Type B pancreatic cell (in vitro differentiated cells): ENCODE measurements around the gene C11orf42. TPM values are rescaled to one million over a fixed set of nuclear protein-coding genes. Genes with fewer than 3 reads are reported as not detected.

Experiments used
- DNase-seq: peaks from one replicate; pipeline ENCODE4 v3.0.0; 2021; ENCODE audit warnings: mixed read lengths; ENCODE audit not compliant: unreplicated experiment; ENCODE audit errors: extremely low spot score
- H3K27ac Mint-ChIP-seq: 2 replicates; pipeline ENCODE4 v1.8.0; 2021; ENCODE audit warnings: mild to moderate bottlenecking, mixed read lengths
- H3K27me3 Mint-ChIP-seq: 2 replicates; pipeline ENCODE4 v1.8.0; 2021; ENCODE audit warnings: mixed read lengths
- H3K36me3 Mint-ChIP-seq: 2 replicates; pipeline ENCODE4 v1.8.0; 2021; ENCODE audit warnings: mixed read lengths
- H3K4me1 Mint-ChIP-seq: one replicate; pipeline ENCODE4 v1.8.0; 2021; ENCODE audit warnings: mixed read lengths; ENCODE audit not compliant: unreplicated experiment
- H3K4me3 Mint-ChIP-seq: 2 replicates; pipeline ENCODE4 v1.8.0; 2021; ENCODE audit warnings: mild to moderate bottlenecking, mixed read lengths
- H3K9me3 Mint-ChIP-seq: 2 replicates; pipeline ENCODE4 v1.8.0; 2021; ENCODE audit warnings: mixed read lengths
- long read RNA-seq: library from polyadenylated mRNA; unstranded; transcript quantifications from one replicate; pipeline ENCODE4 v2.0.0, GENCODE V29; 2020
- total RNA-seq: library from RNA; stranded (reverse); gene quantifications from 2 replicates; pipeline ENCODE4 v1.2.1, GENCODE V29; 2021; ENCODE audit warnings: low replicate concordance
- TF ChIP-seq, protein P1 (sequence below): fragments of 200-600 bp; sonication (generic); conservative IDR thresholded peaks from 2 replicates; pipeline ENCODE4 v1.5.0; 2021; ENCODE audit warnings: antibody characterized with exemption, mild to moderate bottlenecking

C11orf42 gene
- total RNA-seq = not detected in 2 replicates
- long read RNA-seq = 0 reads

- Mint-ChIP-seq H3K4me3 (no peak within 1 kb of the TSS), H3K9me3 (no peaks in the 10 kb centered on the region), H3K4me1 (no peaks in the 10 kb centered on the region), H3K27ac (no peak within 1 kb of the TSS), H3K27me3 (no peaks in the 10 kb centered on the region), H3K36me3 (peaks cover 16% of the 10 kb centered on the region)
- TF ChIP-seq, protein P1, sequence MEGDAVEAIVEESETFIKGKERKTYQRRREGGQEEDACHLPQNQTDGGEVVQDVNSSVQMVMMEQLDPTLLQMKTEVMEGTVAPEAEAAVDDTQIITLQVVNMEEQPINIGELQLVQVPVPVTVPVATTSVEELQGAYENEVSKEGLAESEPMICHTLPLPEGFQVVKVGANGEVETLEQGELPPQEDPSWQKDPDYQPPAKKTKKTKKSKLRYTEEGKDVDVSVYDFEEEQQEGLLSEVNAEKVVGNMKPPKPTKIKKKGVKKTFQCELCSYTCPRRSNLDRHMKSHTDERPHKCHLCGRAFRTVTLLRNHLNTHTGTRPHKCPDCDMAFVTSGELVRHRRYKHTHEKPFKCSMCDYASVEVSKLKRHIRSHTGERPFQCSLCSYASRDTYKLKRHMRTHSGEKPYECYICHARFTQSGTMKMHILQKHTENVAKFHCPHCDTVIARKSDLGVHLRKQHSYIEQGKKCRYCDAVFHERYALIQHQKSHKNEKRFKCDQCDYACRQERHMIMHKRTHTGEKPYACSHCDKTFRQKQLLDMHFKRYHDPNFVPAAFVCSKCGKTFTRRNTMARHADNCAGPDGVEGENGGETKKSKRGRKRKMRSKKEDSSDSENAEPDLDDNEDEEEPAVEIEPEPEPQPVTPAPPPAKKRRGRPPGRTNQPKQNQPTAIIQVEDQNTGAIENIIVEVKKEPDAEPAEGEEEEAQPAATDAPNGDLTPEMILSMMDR = no peak
- no peak for DNase-seq
Measured at GRCh38 chr11:6205366-6205765, at the start of gene C11orf42. C11orf42 (plus strand) TSS chr11:6205557; CDS start chr11:6205616, 59 bp downstream.

- Mint-ChIP-seq H3K9me3 (no peaks in the 10 kb centered on the region), H3K4me3 (no peak overlapping the region), H3K36me3 (no peaks in the 10 kb centered on the region), H3K27me3 (no peaks in the 10 kb centered on the region), H3K27ac (no peak overlapping the region), H3K4me1 (no peaks in the 10 kb centered on the region)
- DNase-seq = no peak
- TF ChIP-seq, protein P1 = no peak
Measured at GRCh38 chr11:6156628-6157359, 48.6 kb upstream of the C11orf42 start.

DNA sequence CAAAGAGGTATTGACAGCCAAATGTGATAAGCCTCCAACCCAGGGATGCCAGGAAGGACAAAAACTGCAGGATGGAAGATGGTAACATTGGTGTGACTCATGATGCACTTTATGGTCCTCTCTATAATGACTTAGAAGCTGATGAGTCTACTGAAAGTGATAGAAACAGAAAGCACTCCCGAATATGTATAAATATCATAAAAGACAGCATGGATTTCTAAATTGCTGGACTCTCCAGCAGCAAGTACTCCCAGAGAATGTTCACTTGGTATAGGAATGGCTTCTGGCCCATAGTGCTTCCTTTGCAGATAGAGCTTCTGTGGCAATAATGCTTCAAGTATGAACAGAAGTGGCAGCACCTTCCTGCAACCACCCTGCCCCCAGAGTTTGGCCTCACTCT, 35.1 kb upstream of the C11orf42 start, which contains the start of gene OR52B2:
Gene OR52B2 (minus strand): TSS at position 101 of the 400 bp plus-strand sequence. CDS start 0 bp downstream, at position 101.
- no peaks in the 10 kb centered on the region for H3K9me3 Mint-ChIP-seq
- DNase-seq = no peak
- no peak within 1 kb of the TSS for H3K27ac Mint-ChIP-seq
- TF ChIP-seq, protein P1 = no peak
- no peak within 1 kb of the TSS for H3K4me3 Mint-ChIP-seq
- peaks cover 11% of the 10 kb centered on the region for H3K27me3 Mint-ChIP-seq
- no peaks in the 10 kb centered on the region for H3K4me1 Mint-ChIP-seq
- H3K36me3 Mint-ChIP-seq = no peaks in the 10 kb centered on the region

DNA sequence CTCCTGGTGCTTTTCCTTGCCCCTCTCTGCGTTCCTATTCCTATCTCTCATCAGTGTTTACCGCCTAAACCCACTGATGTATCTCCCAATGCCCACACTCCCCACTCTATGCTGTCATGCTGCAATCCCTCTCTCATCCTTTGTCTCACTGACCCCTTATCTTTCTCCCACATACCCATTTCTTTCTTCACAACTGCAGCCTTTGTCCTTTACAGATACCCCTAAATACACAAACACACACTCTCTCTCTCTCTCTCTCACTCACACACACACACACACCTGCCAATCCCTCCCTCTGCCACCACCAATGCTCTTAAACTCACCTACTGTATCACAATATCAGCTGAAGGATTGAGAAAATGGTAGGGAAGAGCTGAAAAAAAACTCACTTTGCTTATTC, 29.9 kb upstream of the C11orf42 start:
- no peaks in the 10 kb centered on the region for H3K36me3 Mint-ChIP-seq
- no peaks in the 10 kb centered on the region for H3K9me3 Mint-ChIP-seq
- H3K27me3 Mint-ChIP-seq = peaks cover 9% of the 10 kb centered on the region
- TF ChIP-seq, protein P1 = no peak
- no peak overlapping the region for H3K4me3 Mint-ChIP-seq
- no peak overlapping the region for H3K27ac Mint-ChIP-seq
- DNase-seq = no peak
- no peaks in the 10 kb centered on the region for H3K4me1 Mint-ChIP-seq

DNA sequence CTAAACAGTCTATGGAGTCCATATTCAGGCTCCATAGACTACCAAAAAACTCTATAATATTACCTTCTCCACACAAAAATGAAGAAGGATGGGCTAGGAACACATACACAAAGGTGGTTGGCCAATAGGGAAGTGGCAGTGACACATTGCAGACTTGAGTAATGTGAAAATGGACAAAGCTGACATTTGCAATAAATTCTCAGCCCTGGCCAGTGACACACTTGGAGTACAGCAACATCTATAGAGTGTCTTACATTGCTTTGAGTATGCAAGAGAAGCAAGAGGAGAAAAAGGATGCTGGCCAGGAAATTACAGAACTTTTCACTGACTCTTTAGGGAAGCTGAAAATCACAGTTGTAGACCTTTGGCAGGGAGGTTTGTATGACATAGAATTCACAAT, 13.6 kb upstream of the C11orf42 start:
- H3K36me3 Mint-ChIP-seq = no peaks in the 10 kb centered on the region
- H3K4me1 Mint-ChIP-seq = no peaks in the 10 kb centered on the region
- H3K27me3 Mint-ChIP-seq = no peaks in the 10 kb centered on the region
- H3K4me3 Mint-ChIP-seq = no peak overlapping the region
- H3K27ac Mint-ChIP-seq = no peak overlapping the region
- DNase-seq = no peak
- TF ChIP-seq, protein P1 = no peak
- H3K9me3 Mint-ChIP-seq = no peaks in the 10 kb centered on the region
